SK-N-SH (cell line): ENCODE results near the gene PDZD2. TPM values are rescaled to one million over a fixed set of nuclear protein-coding genes. Genes with fewer than 3 reads are reported as not detected.

Source experiments
- CTCF ChIA-PET: fragments of 300-600, 350-600 bp; formaldehyde crosslinking; extraction: SDS; loops from one replicate; lab custom pipeline; 2021; lab: Yijun Ruan, JAX
- POLR2A ChIA-PET: fragments of 350-600 bp; sonication (Branson Sonifier 250); formaldehyde crosslinking; extraction: SDS; loops from one replicate; lab custom pipeline; 2020; ENCODE audit warnings: antibody characterized with exemption, inconsistent platforms; lab: Yijun Ruan, JAX
- DNase-seq: peaks from one replicate; pipeline ENCODE4 v3.0.0; 2012
- H2AFZ ChIP-seq: fragments of 200-600 bp; sonication (generic); 2 replicates; pipeline ENCODE4 v1.8.1; 2016; ENCODE audit warnings: antibody characterized with exemption, mild to moderate bottlenecking, low read depth
- H3F3A ChIP-seq: fragments of 200-600 bp; sonication (generic); replicated peaks from 2 replicates; pipeline ENCODE3; 2016; ENCODE audit warnings: antibody characterized with exemption, mild to moderate bottlenecking; ENCODE audit not compliant: insufficient read depth
- H3K27ac ChIP-seq, 2 experiments: fragments of 200-500 bp in 1 of 2; fragments of 200-600 bp in 1 of 2; sonication (Bioruptor generic) in 1 of 2; sonication (generic), shearing (Covaris generic) in 1 of 2; 2 replicates each; pipeline versions ENCODE4 v1.5.1 to v1.6.1; 2014 to 2016; ENCODE audit warnings: low read depth in 2 of 2, inconsistent platforms in 1 of 2, low read length in 1 of 2, mild to moderate bottlenecking in 1 of 2, mixed read lengths in 1 of 2
- H3K27me3 ChIP-seq: fragments of 200-600 bp; sonication (generic), shearing (Covaris generic); 2 replicates; pipeline ENCODE4 v1.6.1; 2016; ENCODE audit warnings: mixed run types; ENCODE audit not compliant: insufficient read depth
- H3K36me3 ChIP-seq, 2 experiments: fragments of 200-500 bp in 1 of 2; fragments of 200-600 bp in 1 of 2; sonication (Bioruptor generic) in 1 of 2; sonication (generic) in 1 of 2; replicated peaks in 1 of 2; 2 replicates each; pipeline versions ENCODE3 to v1.5.1; 2014 to 2016; ENCODE audit warnings: low read length in 1 of 2, mild to moderate bottlenecking in 1 of 2; ENCODE audit not compliant: insufficient read depth in 2 of 2, control insufficient read depth in 1 of 2
- H3K4me1 ChIP-seq, 2 experiments: fragments of 200-500 bp in 1 of 2; fragments of 200-600 bp in 1 of 2; sonication (Bioruptor generic) in 1 of 2; sonication (generic), shearing (Covaris generic) in 1 of 2; 2 replicates each; pipeline versions ENCODE4 v1.5.1 to v1.6.1; 2014 to 2016; ENCODE audit warnings: low read depth in 1 of 2, low read length in 1 of 2, mixed run types in 1 of 2; ENCODE audit not compliant: insufficient read depth in 2 of 2, control insufficient read depth in 1 of 2
- H3K4me2 ChIP-seq: fragments of 200-600 bp; sonication (generic), shearing (Covaris generic); 2 replicates; pipeline ENCODE4 v1.6.1; 2017; ENCODE audit warnings: mixed run types
- H3K4me3 ChIP-seq, 2 experiments: fragments of 200-500 bp in 1 of 2; fragments of 200-600 bp in 1 of 2; sonication (Bioruptor generic) in 1 of 2; sonication (generic), shearing (Covaris generic) in 1 of 2; 2 replicates each; pipeline versions ENCODE4 v1.5.1 to v1.8.1; 2014 to 2016; ENCODE audit warnings: low read depth in 2 of 2, inconsistent platforms in 1 of 2, low read length in 1 of 2, mild to moderate bottlenecking in 1 of 2, mixed read lengths in 1 of 2, moderate library complexity in 1 of 2
- H3K79me2 ChIP-seq: fragments of 200-600 bp; sonication (generic); 2 replicates; pipeline ENCODE4 v1.8.1; 2017; ENCODE audit warnings: mild to moderate bottlenecking; ENCODE audit not compliant: insufficient read depth
- H3K9ac ChIP-seq: fragments of 200-600 bp; sonication (generic); 2 replicates; pipeline ENCODE4 v1.6.1; 2017; ENCODE audit warnings: mixed run types
- H3K9me2 ChIP-seq: fragments of 200-600 bp; sonication (generic); 2 replicates; pipeline ENCODE4 v1.6.1; 2017; ENCODE audit warnings: mixed run types
- H3K9me3 ChIP-seq: fragments of 200-600 bp; sonication (generic); 2 replicates; pipeline ENCODE4 v1.6.1; 2017; ENCODE audit warnings: mixed run types, mild to moderate bottlenecking, moderate library complexity
- H4K20me1 ChIP-seq: fragments of 200-600 bp; sonication (generic); 2 replicates; pipeline ENCODE4 v1.6.1; 2017; ENCODE audit warnings: mild to moderate bottlenecking, mixed run types; ENCODE audit not compliant: insufficient read depth
- CHD2 ChIP-seq: fragments of 150-350 bp; IDR thresholded peaks from 2 replicates; pipeline ENCODE4 v1.6.1; 2018; ENCODE audit warnings: low read length; ENCODE audit not compliant: partially characterized antibody
- EP300 ChIP-seq, 2 experiments: IDR thresholded peaks; 2 replicates each; pipeline versions ENCODE4 v1.4.0 to v1.6.1; 2012; ENCODE audit warnings: borderline replicate concordance in 1 of 2, low read depth in 1 of 2, low read length in 1 of 2
- FOXM1 ChIP-seq: IDR thresholded peaks from 2 replicates; pipeline ENCODE4 v1.4.0; 2012; ENCODE audit warnings: low read depth, mild to moderate bottlenecking
- GABPA ChIP-seq: IDR thresholded peaks from 2 replicates; pipeline ENCODE4 v1.4.0; 2012; ENCODE audit warnings: low read depth, mild to moderate bottlenecking
- NFIC ChIP-seq: IDR thresholded peaks from 2 replicates; pipeline ENCODE4 v1.4.0; 2012; ENCODE audit warnings: borderline replicate concordance
- NRF1 ChIP-seq: IDR thresholded peaks from 2 replicates; pipeline ENCODE4 v1.6.1; 2012; ENCODE audit warnings: low read depth, mild to moderate bottlenecking, low read length
- PBX3 ChIP-seq: IDR thresholded peaks from 2 replicates; pipeline ENCODE4; 2012
- RAD21 ChIP-seq: IDR thresholded peaks from 2 replicates; pipeline ENCODE4 v1.6.1; 2012; ENCODE audit warnings: mild to moderate bottlenecking, low read length
- RCOR1 ChIP-seq: fragments of 150-350 bp; IDR thresholded peaks from 2 replicates; pipeline ENCODE4 v1.6.1; 2017; ENCODE audit warnings: antibody characterized with exemption, low read length
- RFX5 ChIP-seq: IDR thresholded peaks from 2 replicates; pipeline ENCODE4 v1.6.1; 2012; ENCODE audit warnings: mild to moderate bottlenecking, improper control_type of control experiment, low read length
- RXRA ChIP-seq: IDR thresholded peaks from 2 replicates; pipeline ENCODE4 v1.4.0; 2012; ENCODE audit warnings: low read depth, mild to moderate bottlenecking, borderline replicate concordance
- SIN3A ChIP-seq: IDR thresholded peaks from 2 replicates; pipeline ENCODE4 v1.6.1; 2012; ENCODE audit warnings: low read depth, mild to moderate bottlenecking, low read length, moderate library complexity, borderline replicate concordance
- SMC3 ChIP-seq: IDR thresholded peaks from 2 replicates; pipeline ENCODE4 v1.6.1; 2012; ENCODE audit warnings: low read depth, low read length, improper control_type of control experiment
- TAF1 ChIP-seq: IDR thresholded peaks from 2 replicates; pipeline ENCODE4 v1.6.1; 2012; ENCODE audit warnings: low read depth, mild to moderate bottlenecking, low read length, moderate library complexity, borderline replicate concordance
- TCF12 ChIP-seq: IDR thresholded peaks from 2 replicates; pipeline ENCODE4 v1.4.0; 2012
- USF2 ChIP-seq: fragments of 150-350 bp; IDR thresholded peaks from 2 replicates; pipeline ENCODE4 v1.6.1; 2017; ENCODE audit warnings: antibody characterized with exemption, low read length, low read depth, borderline replicate concordance
- YY1 ChIP-seq: IDR thresholded peaks from 2 replicates; pipeline ENCODE4 v1.4.0; 2012; ENCODE audit warnings: low read depth, mild to moderate bottlenecking
- ZBTB33 ChIP-seq: IDR thresholded peaks from 2 replicates; pipeline ENCODE4 v1.4.0; 2012; ENCODE audit warnings: low read depth, borderline replicate concordance
- polyA plus RNA-seq, 3 experiments: library from polyadenylated mRNA; depleted of rRNA; stranded (reverse); fragments of >200 nt; gene quantifications; 2 replicates each; pipeline ENCODE4 v1.2.3, GENCODE V29; 2012
- TF ChIP-seq, protein P1 (sequence below): IDR thresholded peaks from 2 replicates; pipeline ENCODE4 v1.4.0; 2012; ENCODE audit warnings: low read depth, borderline replicate concordance

PDZD2 gene
- polyA plus RNA-seq, 1 of the 3 experiments (the other 2 are of a cell fraction) = 0.13 TPM

DNA sequence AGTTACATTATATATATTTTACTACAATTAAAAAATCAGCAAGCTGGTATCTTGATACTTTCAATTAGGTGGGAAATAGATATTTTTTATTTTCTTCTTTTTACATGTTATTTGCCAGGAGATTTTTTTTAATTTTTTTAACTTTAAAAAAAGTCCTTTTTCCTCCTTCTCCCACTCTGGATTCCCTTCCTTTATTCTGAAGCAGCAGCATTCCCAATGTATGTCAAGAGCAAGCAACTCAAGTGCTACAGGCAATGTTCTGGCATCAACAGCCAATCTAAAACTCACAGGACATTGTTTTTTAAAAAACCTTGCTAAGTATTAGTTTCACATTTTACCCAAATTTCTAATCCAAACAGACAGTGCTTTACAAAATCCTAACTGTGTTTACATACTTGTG is 493.8 kb downstream of the PDZD2 start:
- H3K9ac ChIP-seq = no peak overlapping the region
- H2AFZ ChIP-seq = no peak overlapping the region
- no peaks in the 10 kb centered on the region for H3K9me2 ChIP-seq
- H3K4me2 ChIP-seq = no peak overlapping the region
- H3K4me1 ChIP-seq = peaks cover 0 to 8% of the 10 kb centered on the region in 2 experiments; a peak in 2 of 4 replicates
- H3F3A ChIP-seq = peaks cover 13% of the 10 kb centered on the region
- no peak overlapping the region for H3K4me3 ChIP-seq
- peaks cover 32 to 53% of the 10 kb centered on the region in 2 experiments for H3K36me3 ChIP-seq
- ChIA-PET POLR2A (no interaction called here), CTCF (interaction anchor here (1.8 kb wide), 1 partner anchor 12 kb away, joined by 5 read pairs; no protein-coding TSS in a partner anchor)
- H3K9me3 ChIP-seq = no peaks in the 10 kb centered on the region
- H3K27ac ChIP-seq = no peak overlapping the region
- H3K79me2 ChIP-seq = peaks cover 92% of the 10 kb centered on the region
- H3K27me3 ChIP-seq = no peaks in the 10 kb centered on the region
- peaks cover 45% of the 10 kb centered on the region for H4K20me1 ChIP-seq
- TF ChIP-seq GABPA = no peak
- no peak for TF ChIP-seq TCF12
- TF ChIP-seq NFIC = no peak
- no peak for TF ChIP-seq FOXM1
- TF ChIP-seq NRF1 = no peak
- no peak for TF ChIP-seq RAD21
- TF ChIP-seq EP300 (IDR thresholded peaks at IDR 0.05; ENCODE audit: borderline replicate concordance in 1 of 2, low read depth in 1 of 2, low read length in 1 of 2) = no peak
- TF ChIP-seq SMC3 = no peak
- TF ChIP-seq RFX5 = no peak
- TF ChIP-seq, protein P1, sequence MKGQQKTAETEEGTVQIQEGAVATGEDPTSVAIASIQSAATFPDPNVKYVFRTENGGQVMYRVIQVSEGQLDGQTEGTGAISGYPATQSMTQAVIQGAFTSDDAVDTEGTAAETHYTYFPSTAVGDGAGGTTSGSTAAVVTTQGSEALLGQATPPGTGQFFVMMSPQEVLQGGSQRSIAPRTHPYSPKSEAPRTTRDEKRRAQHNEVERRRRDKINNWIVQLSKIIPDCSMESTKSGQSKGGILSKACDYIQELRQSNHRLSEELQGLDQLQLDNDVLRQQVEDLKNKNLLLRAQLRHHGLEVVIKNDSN = no peak
- TF ChIP-seq ZBTB33 = no peak
- no peak for TF ChIP-seq SIN3A
- no peak for TF ChIP-seq PBX3
- no peak for TF ChIP-seq USF2
- no peak for TF ChIP-seq RXRA
- no peak for TF ChIP-seq RCOR1
- TF ChIP-seq YY1 = no peak
- no peak for TF ChIP-seq TAF1
- TF ChIP-seq CHD2 = no peak
- DNase-seq = no peak
